SK-N-SH (cell line): ENCODE results near the gene WDR86. TPM values are rescaled to one million over a fixed set of nuclear protein-coding genes. Genes with fewer than 3 reads are reported as not detected.

Source experiments
- CTCF ChIA-PET: fragments of 300-600, 350-600 bp; formaldehyde crosslinking; extraction: SDS; loops from one replicate; lab custom pipeline; 2021; lab: Yijun Ruan, JAX
- POLR2A ChIA-PET: fragments of 350-600 bp; sonication (Branson Sonifier 250); formaldehyde crosslinking; extraction: SDS; loops from one replicate; lab custom pipeline; 2020; ENCODE audit warnings: antibody characterized with exemption, inconsistent platforms; lab: Yijun Ruan, JAX
- DNase-seq: peaks from one replicate; pipeline ENCODE4 v3.0.0; 2012
- H2AFZ ChIP-seq: fragments of 200-600 bp; sonication (generic); 2 replicates; pipeline ENCODE4 v1.8.1; 2016; ENCODE audit warnings: antibody characterized with exemption, mild to moderate bottlenecking, low read depth
- H3F3A ChIP-seq: fragments of 200-600 bp; sonication (generic); replicated peaks from 2 replicates; pipeline ENCODE3; 2016; ENCODE audit warnings: antibody characterized with exemption, mild to moderate bottlenecking; ENCODE audit not compliant: insufficient read depth
- H3K27ac ChIP-seq, 2 experiments: fragments of 200-500 bp in 1 of 2; fragments of 200-600 bp in 1 of 2; sonication (Bioruptor generic) in 1 of 2; sonication (generic), shearing (Covaris generic) in 1 of 2; 2 replicates each; pipeline versions ENCODE4 v1.5.1 to v1.6.1; 2014 to 2016; ENCODE audit warnings: low read depth in 2 of 2, inconsistent platforms in 1 of 2, low read length in 1 of 2, mild to moderate bottlenecking in 1 of 2, mixed read lengths in 1 of 2
- H3K27me3 ChIP-seq: fragments of 200-600 bp; sonication (generic), shearing (Covaris generic); 2 replicates; pipeline ENCODE4 v1.6.1; 2016; ENCODE audit warnings: mixed run types; ENCODE audit not compliant: insufficient read depth
- H3K36me3 ChIP-seq, 2 experiments: fragments of 200-500 bp in 1 of 2; fragments of 200-600 bp in 1 of 2; sonication (Bioruptor generic) in 1 of 2; sonication (generic) in 1 of 2; replicated peaks in 1 of 2; 2 replicates each; pipeline versions ENCODE3 to v1.5.1; 2014 to 2016; ENCODE audit warnings: low read length in 1 of 2, mild to moderate bottlenecking in 1 of 2; ENCODE audit not compliant: insufficient read depth in 2 of 2, control insufficient read depth in 1 of 2
- H3K4me1 ChIP-seq, 2 experiments: fragments of 200-500 bp in 1 of 2; fragments of 200-600 bp in 1 of 2; sonication (Bioruptor generic) in 1 of 2; sonication (generic), shearing (Covaris generic) in 1 of 2; 2 replicates each; pipeline versions ENCODE4 v1.5.1 to v1.6.1; 2014 to 2016; ENCODE audit warnings: low read depth in 1 of 2, low read length in 1 of 2, mixed run types in 1 of 2; ENCODE audit not compliant: insufficient read depth in 2 of 2, control insufficient read depth in 1 of 2
- H3K4me2 ChIP-seq: fragments of 200-600 bp; sonication (generic), shearing (Covaris generic); 2 replicates; pipeline ENCODE4 v1.6.1; 2017; ENCODE audit warnings: mixed run types
- H3K4me3 ChIP-seq, 2 experiments: fragments of 200-500 bp in 1 of 2; fragments of 200-600 bp in 1 of 2; sonication (Bioruptor generic) in 1 of 2; sonication (generic), shearing (Covaris generic) in 1 of 2; 2 replicates each; pipeline versions ENCODE4 v1.5.1 to v1.8.1; 2014 to 2016; ENCODE audit warnings: low read depth in 2 of 2, inconsistent platforms in 1 of 2, low read length in 1 of 2, mild to moderate bottlenecking in 1 of 2, mixed read lengths in 1 of 2, moderate library complexity in 1 of 2
- H3K79me2 ChIP-seq: fragments of 200-600 bp; sonication (generic); 2 replicates; pipeline ENCODE4 v1.8.1; 2017; ENCODE audit warnings: mild to moderate bottlenecking; ENCODE audit not compliant: insufficient read depth
- H3K9ac ChIP-seq: fragments of 200-600 bp; sonication (generic); 2 replicates; pipeline ENCODE4 v1.6.1; 2017; ENCODE audit warnings: mixed run types
- H3K9me2 ChIP-seq: fragments of 200-600 bp; sonication (generic); 2 replicates; pipeline ENCODE4 v1.6.1; 2017; ENCODE audit warnings: mixed run types
- H3K9me3 ChIP-seq: fragments of 200-600 bp; sonication (generic); 2 replicates; pipeline ENCODE4 v1.6.1; 2017; ENCODE audit warnings: mixed run types, mild to moderate bottlenecking, moderate library complexity
- H4K20me1 ChIP-seq: fragments of 200-600 bp; sonication (generic); 2 replicates; pipeline ENCODE4 v1.6.1; 2017; ENCODE audit warnings: mild to moderate bottlenecking, mixed run types; ENCODE audit not compliant: insufficient read depth
- FOSL2 ChIP-seq: IDR thresholded peaks from 2 replicates; pipeline ENCODE4 v1.4.0; 2012; ENCODE audit warnings: low read depth, mild to moderate bottlenecking, moderate library complexity, borderline replicate concordance
- FOXJ3 ChIP-seq: sonication (generic); formaldehyde crosslinking; IDR thresholded peaks from 2 replicates; pipeline ENCODE4 v1.5.1; 2020; ENCODE audit warnings: mild to moderate bottlenecking, missing genetic modification reagents
- GABPA ChIP-seq: IDR thresholded peaks from 2 replicates; pipeline ENCODE4 v1.4.0; 2012; ENCODE audit warnings: low read depth, mild to moderate bottlenecking
- GATA2 ChIP-seq: sonication (generic); formaldehyde crosslinking; IDR thresholded peaks from 2 replicates; pipeline ENCODE4 v1.5.0; 2020; ENCODE audit warnings: mild to moderate bottlenecking, missing genetic modification reagents
- IRF3 ChIP-seq: fragments of 150-350 bp; IDR thresholded peaks from 2 replicates; pipeline ENCODE4 v1.6.1; 2016; ENCODE audit warnings: mild to moderate bottlenecking, low read depth, low read length
- MEF2A ChIP-seq: IDR thresholded peaks from 2 replicates; pipeline ENCODE4 v1.4.0; 2012; ENCODE audit warnings: low read depth, borderline replicate concordance
- MXI1 ChIP-seq: IDR thresholded peaks from 2 replicates; pipeline ENCODE4 v1.6.1; 2012; ENCODE audit warnings: mild to moderate bottlenecking, low read depth, low read length, improper control_type of control experiment
- NRF1 ChIP-seq: IDR thresholded peaks from 2 replicates; pipeline ENCODE4 v1.6.1; 2012; ENCODE audit warnings: low read depth, mild to moderate bottlenecking, low read length
- PBX3 ChIP-seq: IDR thresholded peaks from 2 replicates; pipeline ENCODE4; 2012
- RAD21 ChIP-seq: IDR thresholded peaks from 2 replicates; pipeline ENCODE4 v1.6.1; 2012; ENCODE audit warnings: mild to moderate bottlenecking, low read length
- REST ChIP-seq: IDR thresholded peaks from 2 replicates; pipeline ENCODE4 v1.6.1; 2012; ENCODE audit warnings: mild to moderate bottlenecking, low read depth, low read length, moderate library complexity
- RXRA ChIP-seq: IDR thresholded peaks from 2 replicates; pipeline ENCODE4 v1.4.0; 2012; ENCODE audit warnings: low read depth, mild to moderate bottlenecking, borderline replicate concordance
- SMC3 ChIP-seq: IDR thresholded peaks from 2 replicates; pipeline ENCODE4 v1.6.1; 2012; ENCODE audit warnings: low read depth, low read length, improper control_type of control experiment
- TAF1 ChIP-seq: IDR thresholded peaks from 2 replicates; pipeline ENCODE4 v1.6.1; 2012; ENCODE audit warnings: low read depth, mild to moderate bottlenecking, low read length, moderate library complexity, borderline replicate concordance
- TEAD4 ChIP-seq: IDR thresholded peaks from 2 replicates; pipeline ENCODE4 v1.4.0; 2012; ENCODE audit warnings: mild to moderate bottlenecking, borderline replicate concordance; ENCODE audit not compliant: insufficient read depth
- USF1 ChIP-seq: IDR thresholded peaks from 2 replicates; pipeline ENCODE4 v1.4.0; 2012; ENCODE audit warnings: low read depth, borderline replicate concordance
- USF2 ChIP-seq: fragments of 150-350 bp; IDR thresholded peaks from 2 replicates; pipeline ENCODE4 v1.6.1; 2017; ENCODE audit warnings: antibody characterized with exemption, low read length, low read depth, borderline replicate concordance
- YY1 ChIP-seq: IDR thresholded peaks from 2 replicates; pipeline ENCODE4 v1.4.0; 2012; ENCODE audit warnings: low read depth, mild to moderate bottlenecking
- WGBS: methylation state at CpG from one replicate; pipeline ENCODE4 v1.1.6; 2017; ENCODE audit warnings: low lambda C conversion rate; 5-methylcytosine and 5-hydroxymethylcytosine counted together
- polyA plus RNA-seq, 3 experiments: library from polyadenylated mRNA; depleted of rRNA; stranded (reverse); fragments of >200 nt; gene quantifications; 2 replicates each; pipeline ENCODE4 v1.2.3, GENCODE V29; 2012

WDR86 gene
- polyA plus RNA-seq, 1 of the 3 experiments (the other 2 are of a cell fraction), result 1.0 TPM

- Histone ChIP-seq H3K9me2 (no peaks in the 10 kb centered on the region), H4K20me1 (no peaks in the 10 kb centered on the region), H3K4me3 (no peak overlapping the region), H3F3A (no peaks in the 10 kb centered on the region), H2AFZ (no peak overlapping the region), H3K36me3 (no peaks in the 10 kb centered on the region), H3K9me3 (no peaks in the 10 kb centered on the region), H3K27me3 (no peaks in the 10 kb centered on the region), H3K4me2 (peak overlapping the region; percentile 8; the same call in 1 of the 2 replicates), H3K4me1 (peaks cover 8 to 11% of the 10 kb centered on the region in 2 experiments; a peak in 1 of 4 replicates), H3K79me2 (no peaks in the 10 kb centered on the region), H3K27ac (no peak overlapping the region), H3K9ac (no peak overlapping the region)
- 89% methylated on average over 23 of the region's 23 CpGs for WGBS
- CTCF ChIA-PET, result interaction anchor here (1.4 kb wide), 1 partner anchor 22 kb away, joined by 4 read pairs; no protein-coding TSS in a partner anchor
- TF ChIP-seq TEAD4, result no peak
- TF ChIP-seq USF2, result no peak
- TF ChIP-seq GATA2, result no peak
- no peak; the same call in 1 of the 2 replicates for TF ChIP-seq GABPA
- TF ChIP-seq RXRA, result no peak
- no peak for TF ChIP-seq FOSL2
- TF ChIP-seq IRF3, result no peak
- no peak for TF ChIP-seq TAF1
- no peak for TF ChIP-seq MEF2A
- TF ChIP-seq FOXJ3 (CRISPR knock-in tag), result no peak
- no peak for TF ChIP-seq YY1
- no peak for TF ChIP-seq USF1
- TF ChIP-seq NRF1, result no peak
- no peak for TF ChIP-seq SMC3
- no peak for TF ChIP-seq MXI1
- no peak for TF ChIP-seq REST
- TF ChIP-seq PBX3, result no peak
- no peak for TF ChIP-seq RAD21
- DNase-seq, result no peak
- POLR2A ChIA-PET, result no interaction called here
Measured at GRCh38 chr7:151426904-151427704, 17.3 kb upstream of the WDR86 start.
